Measurements from ENCODE around the gene ARHGAP42.

The ARHGAP42 gene

DNA sequence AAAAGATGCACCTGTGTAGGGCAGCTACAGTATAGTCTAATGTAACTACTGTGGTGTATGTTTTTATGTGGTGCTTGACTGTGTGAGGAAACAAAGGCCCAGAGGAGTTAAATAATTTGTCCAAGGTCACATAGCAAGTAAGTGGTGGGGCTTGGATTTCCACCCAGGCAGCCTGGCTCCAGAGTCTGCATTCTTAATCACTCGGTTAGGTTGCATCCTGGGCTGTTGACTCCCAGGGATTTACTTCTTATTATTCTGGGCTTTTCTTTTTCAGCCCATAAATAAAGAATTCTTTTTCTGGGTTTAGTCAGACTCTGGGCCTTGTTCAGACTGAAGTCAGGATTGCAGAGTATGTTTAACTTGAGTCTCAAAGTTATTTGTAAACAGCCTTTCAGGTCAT, 82.1 kb downstream of the ARHGAP42 start:
- no peak overlapping the region for H3K4me3 ChIP-seq (ENCODE audit: low read depth, low read length)
- ChIA-PET POLR2A (no interaction called here), CTCF (no interaction called here)
- TF ChIP-seq, protein P1, sequence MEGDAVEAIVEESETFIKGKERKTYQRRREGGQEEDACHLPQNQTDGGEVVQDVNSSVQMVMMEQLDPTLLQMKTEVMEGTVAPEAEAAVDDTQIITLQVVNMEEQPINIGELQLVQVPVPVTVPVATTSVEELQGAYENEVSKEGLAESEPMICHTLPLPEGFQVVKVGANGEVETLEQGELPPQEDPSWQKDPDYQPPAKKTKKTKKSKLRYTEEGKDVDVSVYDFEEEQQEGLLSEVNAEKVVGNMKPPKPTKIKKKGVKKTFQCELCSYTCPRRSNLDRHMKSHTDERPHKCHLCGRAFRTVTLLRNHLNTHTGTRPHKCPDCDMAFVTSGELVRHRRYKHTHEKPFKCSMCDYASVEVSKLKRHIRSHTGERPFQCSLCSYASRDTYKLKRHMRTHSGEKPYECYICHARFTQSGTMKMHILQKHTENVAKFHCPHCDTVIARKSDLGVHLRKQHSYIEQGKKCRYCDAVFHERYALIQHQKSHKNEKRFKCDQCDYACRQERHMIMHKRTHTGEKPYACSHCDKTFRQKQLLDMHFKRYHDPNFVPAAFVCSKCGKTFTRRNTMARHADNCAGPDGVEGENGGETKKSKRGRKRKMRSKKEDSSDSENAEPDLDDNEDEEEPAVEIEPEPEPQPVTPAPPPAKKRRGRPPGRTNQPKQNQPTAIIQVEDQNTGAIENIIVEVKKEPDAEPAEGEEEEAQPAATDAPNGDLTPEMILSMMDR (IDR thresholded peaks at IDR 0.05; ENCODE audit: insufficient read depth, low read length, missing control alignments): no peak
- DNase-seq (ENCODE audit: low read depth, low spot score): no peak

DNA sequence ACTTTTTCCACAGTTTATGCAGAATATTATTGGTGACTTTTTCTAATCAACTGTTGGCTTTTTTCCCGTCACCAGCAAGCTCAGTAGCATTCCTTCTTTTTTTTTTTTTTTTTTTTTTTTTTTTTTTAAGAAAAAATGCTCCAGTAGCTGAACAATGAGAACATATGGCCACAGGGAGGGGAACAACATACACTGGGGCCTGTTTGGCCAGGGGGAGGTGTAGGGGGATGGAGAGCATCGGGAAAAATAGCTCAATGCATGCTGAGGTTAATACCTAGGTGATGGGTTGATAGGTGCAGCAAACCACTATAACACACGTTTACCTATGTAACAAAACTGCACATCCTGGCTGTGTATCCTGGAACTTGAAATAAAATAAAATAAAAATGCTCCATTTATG, 82.5 kb downstream of the ARHGAP42 start:
- CTCF ChIA-PET: no interaction called here
- TF ChIP-seq, protein P1 (IDR thresholded peaks at IDR 0.05; ENCODE audit: insufficient read depth, low read length, missing control alignments): no peak
- POLR2A ChIA-PET: no interaction called here
- no peak overlapping the region for H3K4me3 ChIP-seq (ENCODE audit: low read depth, low read length)
- no peak for DNase-seq (ENCODE audit: low read depth, low spot score)

DNA sequence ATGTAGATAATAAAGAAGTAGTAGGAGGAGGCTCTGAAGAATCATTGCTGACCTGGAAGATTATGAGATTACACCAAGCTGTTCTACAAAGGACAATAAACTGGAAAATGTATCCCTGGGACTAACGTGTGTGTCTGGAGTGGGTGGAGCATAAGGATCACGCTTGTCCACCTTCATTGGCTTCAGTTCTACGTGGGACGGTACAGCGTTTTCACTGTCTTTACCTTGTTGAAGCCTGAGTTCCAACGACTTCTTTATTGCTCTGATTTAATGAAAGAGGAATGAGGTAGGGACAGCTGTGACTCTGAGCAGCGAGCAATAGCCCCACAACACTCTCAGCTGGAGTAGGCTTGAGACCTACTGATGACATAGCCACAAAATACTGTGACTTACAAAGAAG, 87.0 kb downstream of the ARHGAP42 start:
- ChIA-PET CTCF (no interaction called here), POLR2A (no interaction called here)
- DNase-seq (ENCODE audit: low read depth, low spot score): no peak
- TF ChIP-seq, protein P1 (IDR thresholded peaks at IDR 0.05; ENCODE audit: insufficient read depth, low read length, missing control alignments): no peak
- H3K4me3 ChIP-seq (ENCODE audit: low read depth, low read length): no peak overlapping the region

DNA sequence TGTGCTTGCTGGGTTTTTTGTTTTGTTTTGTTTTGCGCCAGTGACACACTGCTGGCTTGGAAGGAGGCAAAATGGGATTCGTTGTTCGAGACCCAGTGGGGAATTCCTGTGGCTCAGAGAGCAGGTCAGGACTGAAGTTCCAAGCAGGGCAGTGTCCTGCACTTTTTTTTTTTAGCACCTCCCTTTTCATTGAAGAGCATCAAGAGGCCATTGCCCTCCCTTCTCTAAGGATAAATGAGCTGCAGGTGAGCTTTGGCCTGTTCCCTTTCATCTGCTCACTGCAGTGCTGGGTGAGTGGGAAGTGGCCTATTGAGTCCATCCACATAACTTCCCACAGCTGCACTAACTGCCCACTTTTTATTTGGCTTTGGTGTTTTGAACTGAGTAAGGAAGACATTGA, 87.8 kb downstream of the ARHGAP42 start:
- no peak for DNase-seq (ENCODE audit: low read depth, low spot score)
- ChIA-PET CTCF (no interaction called here), POLR2A (no interaction called here)
- TF ChIP-seq, protein P1 (IDR thresholded peaks at IDR 0.05; ENCODE audit: insufficient read depth, low read length, missing control alignments): no peak
- H3K4me3 ChIP-seq (ENCODE audit: low read depth, low read length): no peak overlapping the region

DNA sequence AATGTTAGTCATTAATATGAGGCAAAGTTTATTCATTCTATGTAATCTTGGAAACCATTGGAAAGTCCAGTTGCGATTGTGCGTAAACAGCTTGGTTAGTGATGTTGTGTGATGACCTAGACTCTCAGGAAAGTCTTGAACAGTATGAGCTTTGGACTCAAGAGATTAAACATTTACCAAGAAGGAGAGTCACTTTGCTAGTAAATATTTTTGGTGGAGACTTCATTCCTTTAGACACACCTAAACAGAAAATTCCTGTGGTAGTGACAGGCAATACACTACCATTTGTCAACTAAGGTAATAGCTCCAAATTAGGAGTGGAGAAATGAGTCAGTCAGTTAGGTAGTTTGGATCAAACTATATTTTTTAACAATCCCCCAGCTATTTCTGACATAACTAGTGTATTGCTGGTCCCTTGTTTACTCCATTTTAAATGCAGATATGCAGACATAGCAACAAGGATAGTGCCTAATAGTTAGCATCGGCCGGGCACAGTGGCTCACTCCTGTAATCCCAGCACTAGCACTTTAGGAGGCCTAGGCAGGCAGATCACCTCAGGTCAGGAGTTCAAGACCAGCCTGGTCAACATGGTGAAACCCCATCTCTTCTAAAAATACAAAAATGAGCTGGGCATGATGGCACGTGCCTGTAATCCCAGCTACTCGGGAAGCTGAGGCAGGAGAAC, 89.3 kb downstream of the ARHGAP42 start:
- TF ChIP-seq, protein P1 (IDR thresholded peaks at IDR 0.05; ENCODE audit: insufficient read depth, low read length, missing control alignments): no peak
- DNase-seq (ENCODE audit: low read depth, low spot score): no peak
- ChIA-PET POLR2A (no interaction called here), CTCF (no interaction called here)
- H3K4me3 ChIP-seq (ENCODE audit: low read depth, low read length): no peak overlapping the region

DNA sequence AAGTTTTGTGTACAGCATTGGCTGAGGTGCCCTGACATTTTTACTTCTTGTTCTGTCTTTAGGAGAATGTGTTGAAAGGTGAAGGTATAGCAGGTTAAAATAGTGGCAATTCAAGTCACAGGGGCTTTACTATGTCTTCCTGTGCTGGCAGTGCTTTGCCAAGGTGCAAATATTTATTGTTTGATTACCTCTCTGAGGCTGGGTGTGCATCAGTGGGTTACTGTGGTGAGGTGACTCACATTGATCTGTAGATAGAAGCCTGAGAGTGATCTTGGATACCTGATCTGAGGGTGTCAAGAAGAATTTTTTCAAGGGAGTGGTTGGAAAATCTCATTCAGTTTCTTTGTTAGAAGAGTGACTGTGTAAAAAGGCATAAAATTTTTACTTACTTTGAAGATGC, 90.0 kb downstream of the ARHGAP42 start:
- DNase-seq (ENCODE audit: low read depth, low spot score): no peak
- CTCF ChIA-PET: no interaction called here
- H3K4me3 ChIP-seq (ENCODE audit: low read depth, low read length): no peak overlapping the region
- POLR2A ChIA-PET: no interaction called here
- TF ChIP-seq, protein P1 (IDR thresholded peaks at IDR 0.05; ENCODE audit: insufficient read depth, low read length, missing control alignments): no peak

All from AG04449 (cell line).